GM19238 (cell line): ENCODE measurements around the gene UGT2A2.
"Not testable (repeated sequence)": the region's sequence is repeated elsewhere in the genome, so short reads cannot be mapped to it uniquely, and the experiment has no call there.

Source experiments
- DNase-seq: peaks from one replicate; pipeline ENCODE4 v3.0.0; 2011; ENCODE audit warnings: low spot score; ENCODE audit not compliant: insufficient read length

Gene UGT2A2

GRCh38 chr4:69639542-69639941, at the start of gene UGT2A2:
UGT2A2 (minus strand) TSS chr4:69639642; CDS start chr4:69639640, 2 bp downstream.
- DNase-seq = no peak

- DNase-seq = no peak
These were observed 45.4 kb upstream of the UGT2A2 start for GRCh38 chr4:69684804-69685203.

- DNase-seq = no peak
These were observed 29.2 kb upstream of the UGT2A2 start for GRCh38 chr4:69668680-69669079.

GRCh38 chr4:69664009-69664408, 24.6 kb upstream of the UGT2A2 start:
- DNase-seq = not testable (repeated sequence)

- not testable (repeated sequence) for DNase-seq
These were observed 21.8 kb upstream of the UGT2A2 start for GRCh38 chr4:69661130-69661803.

GRCh38 chr4:69658133-69658532, 18.7 kb upstream of the UGT2A2 start:
- DNase-seq = no peak

GRCh38 chr4:69656653-69657158, 17.3 kb upstream of the UGT2A2 start:
- no peak for DNase-seq

GRCh38 chr4:69653147-69653546, 13.7 kb upstream of the UGT2A2 start, which contains the start of gene UGT2A1:
UGT2A1 (minus strand) TSS chr4:69653247; CDS start chr4:69647644, 5,603 bp downstream.
- no peak for DNase-seq

- no peak for DNase-seq
These were observed 11.4 kb upstream of the UGT2A2 start for GRCh38 chr4:69650872-69651271.

- DNase-seq = no peak
These were observed 10.2 kb upstream of the UGT2A2 start for GRCh38 chr4:69649629-69650028.

GRCh38 chr4:69649207-69649606, 9.8 kb upstream of the UGT2A2 start:
- DNase-seq = no peak

- DNase-seq = no peak
These were observed 3.5 kb upstream of the UGT2A2 start for GRCh38 chr4:69642961-69643360.

- no peak for DNase-seq
These were observed 847 bp upstream of the UGT2A2 start for GRCh38 chr4:69640289-69640688.

GRCh38 chr4:69617083-69617694, 22.3 kb downstream of the UGT2A2 start:
- DNase-seq = no peak

GRCh38 chr4:69610484-69610883, 29.0 kb downstream of the UGT2A2 start:
- no peak for DNase-seq

- DNase-seq = no peak
These were observed 38.4 kb downstream of the UGT2A2 start for GRCh38 chr4:69601065-69601464.

- no peak for DNase-seq
These were observed 39.4 kb downstream of the UGT2A2 start for GRCh38 chr4:69600013-69600412.

GRCh38 chr4:69594382-69594781, 45.1 kb downstream of the UGT2A2 start:
- no peak for DNase-seq

- no peak for DNase-seq
These were observed 48.1 kb downstream of the UGT2A2 start for GRCh38 chr4:69591364-69591763.

- DNase-seq = no peak
These were observed 49.6 kb downstream of the UGT2A2 start for GRCh38 chr4:69589884-69590283.

GRCh38 chr4:69584135-69584534, 55.3 kb downstream of the UGT2A2 start:
- no peak for DNase-seq

- no peak for DNase-seq
These were observed 55.9 kb downstream of the UGT2A2 start for GRCh38 chr4:69583543-69583942.

- DNase-seq = no peak
These were observed 62.2 kb downstream of the UGT2A2 start for GRCh38 chr4:69577245-69577644.
